GM19043 (cell line): Measurements from ENCODE around the gene EPB41.
"Not testable (repeated sequence)": the region's sequence is repeated elsewhere in the genome, so short reads cannot be mapped to it uniquely, and the experiment has no call there.

ENCODE experiments used
- ATAC-seq: cut with Tn5 transposase; IDR thresholded peaks from one replicate; pipeline ENCODE4 v1.9.1; 2021; ENCODE audit warnings: low read depth; ENCODE audit not compliant: unreplicated experiment

Gene EPB41

DNA sequence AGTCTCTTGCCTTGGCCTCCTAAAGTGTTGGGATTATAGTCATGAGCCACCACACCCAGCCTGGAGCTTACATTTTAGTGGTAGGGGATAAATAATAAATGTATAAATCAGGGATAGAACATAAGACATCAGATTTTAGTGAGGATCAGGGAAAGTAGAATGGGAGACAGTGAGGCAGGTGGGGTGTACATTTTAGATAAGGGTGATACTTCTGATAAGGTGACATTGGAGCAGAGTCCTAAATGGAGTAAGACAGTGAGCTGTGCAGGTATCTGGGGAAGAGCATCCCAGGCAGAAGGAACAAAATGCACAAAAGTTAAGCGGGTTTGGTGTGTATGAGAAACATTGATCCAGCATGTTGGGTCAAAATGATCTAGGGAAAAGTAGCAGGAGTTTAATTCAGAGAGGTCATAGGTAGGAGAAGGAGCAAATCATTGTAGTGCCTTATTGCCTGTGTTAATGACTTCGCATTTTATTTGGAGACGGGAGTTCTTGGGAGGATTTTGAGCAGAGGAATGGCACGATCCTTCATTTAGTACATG, 11.1 kb downstream of the EPB41 start:
- no peak for ATAC-seq

DNA sequence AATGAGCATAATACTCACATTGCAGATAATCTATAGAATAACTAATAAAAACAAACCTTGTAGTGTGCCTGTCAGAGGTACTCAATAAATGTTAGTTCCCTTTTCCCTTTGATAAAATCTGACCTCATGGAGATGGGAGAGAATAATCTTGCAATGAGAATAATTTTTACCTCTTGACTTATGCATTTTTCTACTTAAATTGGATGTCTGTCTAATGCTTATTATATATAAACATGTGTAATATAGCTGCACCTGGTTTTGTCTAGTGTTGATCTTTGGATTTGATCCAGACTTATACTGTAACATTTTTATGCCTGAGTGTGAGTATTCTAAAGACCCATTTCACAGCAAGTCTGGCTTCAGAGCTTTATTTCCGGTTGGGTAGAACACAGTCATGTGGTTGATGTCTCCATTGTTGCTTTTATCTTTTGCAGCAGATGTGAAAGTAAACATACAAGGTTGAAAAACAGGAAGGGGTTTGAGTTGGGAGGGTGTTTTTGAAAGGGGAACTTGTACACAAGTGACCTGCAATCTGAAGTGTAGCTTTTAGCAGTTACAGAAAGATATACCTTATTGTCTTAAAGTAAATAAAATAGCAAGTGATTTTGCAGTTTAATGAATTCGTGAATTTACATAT, 12.4 kb downstream of the EPB41 start:
- ATAC-seq, result peak; percentile 81

DNA sequence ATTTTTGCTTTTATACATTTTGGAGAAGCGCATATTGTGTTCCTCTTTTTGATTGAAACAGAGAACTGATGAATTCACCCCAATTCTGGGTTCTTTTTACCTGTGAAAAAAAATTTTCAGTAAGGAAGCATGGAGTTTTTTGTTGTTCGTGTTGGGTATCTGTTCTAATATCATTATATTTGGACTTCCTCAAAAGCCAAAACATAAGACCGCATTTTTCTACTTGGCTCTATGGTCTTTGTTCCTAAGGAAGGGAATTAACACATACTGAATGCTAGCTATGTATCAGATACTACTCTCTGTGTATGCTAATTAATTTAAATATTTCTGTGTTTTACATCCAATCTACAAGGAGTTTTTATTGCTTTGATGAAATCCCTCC, 12.9 kb downstream of the EPB41 start:
- no peak for ATAC-seq

DNA sequence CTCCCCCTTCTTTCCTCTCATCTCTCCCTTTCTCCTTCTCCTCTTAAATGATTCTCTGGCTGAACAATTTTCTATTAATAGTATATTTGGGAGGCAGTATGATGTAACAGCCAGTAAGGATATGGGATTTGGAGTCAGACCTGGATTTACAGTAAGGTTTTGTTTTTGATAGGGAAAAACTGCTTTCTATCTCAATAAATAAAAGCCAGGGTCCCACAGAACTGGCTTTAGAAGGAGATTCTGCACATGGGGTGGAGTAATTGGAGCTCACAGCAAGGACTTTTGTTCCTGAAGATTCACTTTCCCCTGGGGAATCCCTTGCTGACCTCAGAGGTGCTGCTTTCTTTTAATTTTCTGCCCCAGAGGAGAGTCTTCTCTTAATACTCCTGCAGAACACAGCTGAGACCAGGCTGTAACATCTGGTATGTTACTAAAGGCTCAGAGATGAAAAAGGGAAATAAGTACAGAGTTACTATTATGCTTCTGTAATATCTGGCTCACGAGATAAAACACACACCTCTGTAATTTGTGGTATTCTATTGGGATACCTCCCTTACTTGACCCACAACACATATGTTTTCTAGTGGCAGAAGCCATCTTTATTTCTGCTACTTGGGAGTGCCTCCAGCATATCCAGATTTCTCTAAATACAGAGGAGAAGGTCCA, 13.4 kb downstream of the EPB41 start:
- ATAC-seq, result no peak

DNA sequence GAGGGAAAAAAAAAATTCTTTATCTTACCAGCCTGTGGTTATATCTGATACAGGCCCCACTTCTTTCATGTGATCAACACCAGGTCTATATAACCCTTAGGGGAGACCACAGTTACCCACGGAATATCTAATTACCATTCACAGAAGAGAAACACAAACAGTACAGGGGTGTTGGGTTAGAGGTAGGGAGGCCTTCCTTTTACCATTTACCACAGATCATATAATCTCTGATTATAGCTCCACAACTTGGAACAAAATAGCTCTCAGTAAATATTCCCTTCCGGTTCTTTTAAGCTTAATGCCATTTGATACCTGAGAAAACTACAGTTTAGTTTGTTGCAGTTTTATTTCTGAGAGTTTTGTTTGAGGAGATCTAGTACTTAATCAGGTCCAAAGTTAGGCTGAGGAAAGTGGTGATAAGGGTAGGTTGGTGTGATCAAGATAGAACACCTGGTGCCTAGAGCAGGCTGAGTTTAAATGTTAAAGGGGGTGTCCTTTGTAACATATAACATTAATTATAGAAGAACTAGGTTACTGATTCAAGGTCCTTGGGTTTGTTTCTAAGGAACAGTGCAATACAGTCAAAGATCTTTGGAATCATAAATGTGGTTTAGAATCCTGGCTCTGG, 14.1 kb downstream of the EPB41 start:
- no peak for ATAC-seq

DNA sequence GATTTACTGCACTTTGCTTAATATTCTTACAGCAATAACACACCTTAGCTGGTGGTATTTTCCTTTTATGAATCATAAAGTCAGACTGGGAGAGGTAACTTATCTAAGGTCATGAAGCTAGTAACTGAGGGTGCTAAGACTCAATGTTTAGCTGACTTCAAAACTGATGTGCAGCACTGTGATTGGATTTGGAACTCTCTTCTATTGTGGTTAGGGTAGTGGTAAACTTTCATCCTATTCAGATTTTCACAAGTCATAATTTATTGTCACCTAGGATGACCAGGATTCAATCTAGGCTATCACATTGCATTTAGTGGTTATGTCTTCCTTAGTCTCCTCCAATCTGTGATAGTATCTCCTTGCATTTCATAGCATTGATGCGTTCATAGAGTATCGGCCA, 18.9 kb downstream of the EPB41 start:
- no peak for ATAC-seq

DNA sequence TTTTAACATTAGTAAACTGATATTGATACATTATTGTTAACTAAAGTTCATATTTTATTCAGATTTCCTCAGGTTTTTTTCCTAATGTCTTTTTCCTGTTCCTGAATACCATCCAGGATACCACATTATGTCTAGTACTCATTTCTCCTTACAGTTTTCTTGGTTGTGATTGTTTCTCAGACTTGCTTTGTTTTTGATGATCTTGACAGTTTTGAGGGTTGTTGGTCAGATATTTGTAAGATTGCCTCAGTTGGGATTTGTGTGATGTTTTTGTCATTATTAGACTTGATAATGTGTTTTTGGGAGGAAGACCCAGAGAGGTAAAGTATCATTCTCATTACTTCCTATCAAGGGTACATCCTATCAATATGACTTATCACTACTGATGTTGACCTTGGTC, 19.5 kb downstream of the EPB41 start:
- ATAC-seq, result no peak

DNA sequence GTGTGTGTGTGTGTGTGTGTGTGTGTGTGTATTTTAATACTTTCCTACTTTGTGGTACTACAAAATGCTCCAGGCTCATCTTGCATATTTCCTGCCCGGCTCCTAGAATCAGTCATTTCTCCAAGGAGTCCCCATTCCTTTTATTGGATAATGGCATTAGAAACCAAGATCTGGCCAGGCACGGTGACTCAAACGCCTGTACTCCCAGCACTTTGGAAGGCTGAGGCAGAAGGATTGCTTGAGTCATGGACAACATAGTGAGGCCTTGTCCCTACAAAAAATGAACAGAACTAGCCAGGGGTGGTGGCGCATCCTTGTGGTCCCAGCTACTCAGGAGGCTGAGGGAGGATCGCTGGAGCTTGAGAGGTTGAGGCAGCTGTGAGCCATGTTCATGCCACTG, 20.3 kb downstream of the EPB41 start:
- no peak for ATAC-seq

DNA sequence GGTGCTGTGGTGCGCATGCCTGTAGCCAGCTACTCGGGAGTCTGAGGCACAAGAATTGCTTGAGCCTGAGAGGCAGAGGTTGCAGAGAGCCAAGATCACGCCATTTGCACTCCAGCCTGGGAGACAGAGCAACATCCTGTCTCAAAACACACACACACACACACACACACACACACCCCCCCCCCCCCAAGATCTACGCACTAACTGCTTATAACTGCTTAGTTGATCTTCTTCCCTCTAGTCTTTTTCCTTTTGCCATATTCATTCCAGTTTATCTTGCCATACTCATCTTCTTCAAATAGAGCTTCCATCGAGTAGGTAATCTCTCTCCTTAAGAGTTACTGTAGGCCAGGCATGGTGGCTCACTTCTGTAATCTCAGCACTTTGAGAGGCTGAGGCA, 20.9 kb downstream of the EPB41 start:
- no peak for ATAC-seq

DNA sequence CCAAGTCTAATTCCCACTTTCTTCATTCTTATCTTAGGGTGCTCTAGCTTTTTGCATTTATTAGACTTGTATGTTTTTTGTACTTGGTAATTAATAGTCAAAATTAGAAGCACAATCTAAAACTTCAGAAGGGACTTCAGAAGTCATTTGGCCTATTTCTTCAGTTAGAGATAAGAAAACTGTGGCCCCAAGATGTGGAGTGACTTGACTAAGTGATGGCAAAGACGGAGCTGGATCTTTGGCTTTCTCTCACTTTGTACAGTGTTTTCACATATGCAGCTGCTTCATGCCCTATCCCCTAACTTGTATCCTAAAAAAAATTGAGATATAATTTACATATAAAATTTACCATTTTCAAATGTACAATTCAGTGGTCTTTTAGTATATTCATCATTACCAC, 21.7 kb downstream of the EPB41 start:
- no peak for ATAC-seq

DNA sequence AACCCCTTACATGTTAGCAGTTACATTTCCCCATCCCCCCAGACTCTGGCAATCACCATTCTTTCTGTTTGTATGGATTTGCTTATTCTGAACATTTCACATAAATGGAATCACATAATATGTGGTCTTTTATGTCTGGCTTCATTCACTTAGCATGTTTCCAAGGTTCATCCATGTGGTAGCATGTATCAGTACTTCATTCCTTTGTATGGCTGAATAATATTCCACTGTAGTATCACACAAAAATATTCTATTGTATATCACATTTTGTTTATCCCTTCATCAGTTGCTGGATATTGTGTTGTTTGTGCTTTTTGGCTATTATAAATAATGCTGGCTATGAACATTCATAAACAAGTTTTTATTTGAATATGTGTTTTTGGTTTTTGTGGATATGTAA, 22.2 kb downstream of the EPB41 start:
- ATAC-seq, result no peak

DNA sequence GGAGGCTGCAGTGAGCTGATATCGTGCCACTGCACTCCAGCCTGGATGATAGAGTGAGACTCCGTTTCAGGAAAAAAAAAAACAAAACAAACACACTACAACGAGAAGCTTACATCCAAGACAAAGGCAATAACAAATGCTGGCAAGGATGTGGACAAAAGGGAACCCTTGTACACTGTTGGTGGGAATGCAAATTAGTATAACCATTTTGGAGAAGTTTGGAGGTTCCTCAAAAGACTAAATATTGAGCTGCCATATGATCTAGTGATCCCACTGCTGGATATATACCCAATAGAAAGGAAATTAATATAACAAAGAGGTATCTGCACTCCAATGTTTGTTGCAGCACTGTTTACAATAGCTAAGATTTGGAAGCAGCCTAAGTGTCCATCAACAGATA, 29.2 kb downstream of the EPB41 start:
- ATAC-seq, result not testable (repeated sequence)

DNA sequence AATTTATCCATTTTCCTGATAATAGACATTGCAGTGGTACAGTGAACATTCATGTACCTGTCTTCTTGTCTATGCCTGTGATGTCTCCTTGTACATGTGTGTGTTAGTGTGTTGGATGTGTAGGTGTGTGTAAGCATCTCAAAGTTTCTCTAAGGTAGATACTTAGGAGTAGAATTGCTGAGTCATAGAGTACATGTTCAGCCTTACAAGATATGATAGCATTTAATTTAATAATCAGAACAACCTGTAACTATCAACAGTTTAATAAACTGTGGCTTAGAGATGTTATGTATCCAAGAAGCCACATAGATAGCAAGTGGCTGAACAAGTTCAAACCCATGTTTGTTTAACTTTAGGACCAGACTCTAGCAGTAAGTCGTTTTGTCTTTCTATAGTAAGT, 35.6 kb downstream of the EPB41 start:
- no peak for ATAC-seq

DNA sequence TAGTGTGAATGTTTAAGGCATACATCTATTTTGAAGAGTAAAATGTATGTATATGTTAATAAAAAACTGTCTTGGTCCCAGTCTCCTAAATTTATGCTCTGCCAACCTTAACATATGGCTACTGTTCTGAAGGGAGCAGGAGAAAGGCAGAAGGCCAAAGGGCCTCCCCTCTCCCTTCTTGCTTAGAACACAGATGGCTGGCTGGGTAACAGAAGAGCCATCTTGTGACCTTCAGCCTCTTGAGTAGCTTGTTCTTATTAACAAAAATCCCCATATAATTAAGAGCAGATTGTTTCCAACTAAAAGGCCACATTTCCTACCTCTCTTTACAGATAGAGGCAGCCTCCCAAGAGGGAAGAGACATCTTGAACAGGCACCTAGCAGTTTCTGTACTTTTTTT, 36.1 kb downstream of the EPB41 start:
- ATAC-seq, result no peak

DNA sequence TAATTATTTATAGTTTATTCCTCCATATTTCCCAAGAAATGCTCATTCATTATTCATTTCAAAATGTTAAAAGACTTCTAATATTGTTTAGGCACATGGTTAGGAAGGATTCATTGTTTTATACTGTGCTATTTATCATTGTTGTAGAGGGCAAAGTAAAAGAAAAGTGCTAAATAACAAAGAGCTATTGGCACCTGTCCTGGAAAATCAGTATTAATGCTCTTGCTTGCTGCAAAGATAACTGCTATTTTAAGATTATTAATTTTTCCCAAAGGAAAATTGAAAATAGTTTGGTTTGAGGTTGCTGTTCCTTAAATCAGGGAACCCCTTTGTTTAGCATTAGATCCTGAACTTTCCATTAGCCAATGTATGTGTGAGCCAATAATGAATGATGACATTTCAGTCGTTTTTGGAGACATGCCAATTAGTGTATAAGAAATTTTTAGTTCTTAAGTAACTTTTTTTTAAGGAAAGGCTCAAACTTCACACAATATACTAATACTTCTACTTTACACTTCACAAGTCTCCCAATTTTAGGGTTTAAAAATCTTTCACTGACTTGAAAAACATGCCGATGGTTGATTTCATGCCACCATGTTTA, 39.9 kb downstream of the EPB41 start:
- ATAC-seq, result no peak

DNA sequence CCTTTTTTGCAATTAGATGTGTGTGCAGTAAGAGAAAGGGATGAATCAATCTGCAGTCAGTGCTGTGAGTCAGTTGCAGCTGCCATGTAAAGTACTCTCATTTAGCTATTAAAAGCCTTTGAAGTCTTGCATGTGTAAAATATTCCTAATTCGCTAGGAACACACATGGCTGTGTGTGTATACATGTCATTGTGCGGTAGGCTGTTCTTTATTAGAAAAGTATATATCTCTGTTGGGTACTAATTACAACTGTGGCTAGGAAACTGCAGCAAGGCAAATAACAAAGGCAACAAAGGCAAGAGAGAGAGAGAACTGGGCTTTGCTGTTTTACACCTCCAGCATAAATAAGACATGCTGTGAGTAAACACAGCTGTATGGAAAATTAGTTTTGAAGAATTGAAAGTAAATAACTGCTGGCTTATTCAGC, 41.7 kb downstream of the EPB41 start:
- ATAC-seq, result no peak

DNA sequence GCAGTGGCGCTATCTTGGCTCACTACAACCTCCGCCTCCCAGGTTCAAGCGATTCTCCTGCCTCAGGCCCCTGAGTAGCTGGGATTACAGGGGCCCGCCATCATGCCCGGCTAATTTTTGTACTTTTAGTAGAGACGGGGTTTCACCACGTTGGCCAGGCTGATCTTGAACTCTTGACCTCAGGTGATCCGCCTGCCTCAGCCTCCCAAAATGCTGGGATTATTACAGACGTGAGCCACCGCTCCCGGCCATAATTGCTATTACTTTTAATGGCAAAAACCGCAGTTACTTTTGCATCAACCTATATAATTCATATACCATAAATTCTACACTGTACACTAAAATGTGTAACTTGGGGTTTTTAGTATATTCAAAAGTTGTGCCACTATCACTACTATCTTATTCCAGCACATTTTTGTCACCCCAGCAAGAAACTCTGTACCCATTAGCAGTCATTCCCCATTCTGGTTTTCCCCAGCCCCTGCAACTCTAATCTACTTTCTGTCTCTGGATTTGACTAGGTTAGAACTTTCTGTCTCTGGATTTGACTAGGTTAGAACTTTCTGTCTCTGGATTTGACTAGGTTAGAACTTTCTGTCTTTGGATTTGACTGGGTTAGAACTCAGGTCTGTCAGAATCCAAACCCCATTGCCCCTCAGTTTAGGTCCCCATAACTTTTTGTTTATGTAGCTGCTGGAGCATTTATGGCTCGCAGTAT, 47.9 kb downstream of the EPB41 start:
- ATAC-seq, result not testable (repeated sequence)

DNA sequence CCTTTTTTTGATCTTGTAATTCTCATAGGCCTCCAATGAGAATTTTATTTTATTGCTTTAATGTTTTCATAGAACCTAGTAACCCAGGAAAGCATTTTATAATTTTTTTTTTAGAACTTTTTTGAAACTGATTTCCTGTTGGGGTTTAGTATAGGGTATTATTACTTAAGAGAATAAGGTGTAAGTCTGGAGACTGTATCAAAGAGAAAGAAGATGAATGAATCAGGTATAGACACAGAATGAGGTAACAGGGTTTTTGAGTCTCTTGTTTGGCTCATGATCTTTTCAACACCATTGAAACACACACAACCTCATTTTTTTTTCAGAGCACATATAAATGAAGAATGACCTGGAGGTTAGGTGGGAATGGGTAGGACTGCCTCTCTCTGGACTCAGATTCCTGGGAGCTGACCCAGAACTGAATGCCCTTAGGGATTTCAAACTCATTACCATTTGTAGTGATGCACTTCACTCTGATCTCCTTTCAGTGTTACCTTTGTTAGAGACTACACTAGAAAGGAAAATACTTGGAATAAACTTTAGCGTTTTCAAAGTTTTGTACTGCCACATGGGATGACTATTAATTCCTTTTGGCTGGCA, 51.0 kb downstream of the EPB41 start:
- ATAC-seq, result no peak

DNA sequence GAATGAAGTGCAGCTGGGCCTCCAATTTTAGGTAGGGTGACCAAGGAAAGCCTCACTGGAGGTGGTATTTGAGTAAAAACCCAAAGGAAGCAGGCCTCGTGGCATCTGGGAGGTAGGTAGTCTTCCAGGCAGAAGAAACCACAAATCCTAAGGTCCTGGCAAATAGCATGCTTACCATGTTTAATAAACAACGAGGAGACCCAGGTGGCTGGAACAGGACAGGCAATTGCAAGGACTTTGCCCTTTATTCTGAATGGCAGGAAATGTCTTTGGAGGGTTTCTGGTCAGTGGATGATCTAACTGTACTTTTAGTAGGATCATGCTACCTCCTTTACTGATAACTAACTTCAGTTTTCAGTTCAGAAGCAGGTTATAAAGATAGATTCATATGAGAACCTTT, 52.2 kb downstream of the EPB41 start:
- no peak for ATAC-seq

DNA sequence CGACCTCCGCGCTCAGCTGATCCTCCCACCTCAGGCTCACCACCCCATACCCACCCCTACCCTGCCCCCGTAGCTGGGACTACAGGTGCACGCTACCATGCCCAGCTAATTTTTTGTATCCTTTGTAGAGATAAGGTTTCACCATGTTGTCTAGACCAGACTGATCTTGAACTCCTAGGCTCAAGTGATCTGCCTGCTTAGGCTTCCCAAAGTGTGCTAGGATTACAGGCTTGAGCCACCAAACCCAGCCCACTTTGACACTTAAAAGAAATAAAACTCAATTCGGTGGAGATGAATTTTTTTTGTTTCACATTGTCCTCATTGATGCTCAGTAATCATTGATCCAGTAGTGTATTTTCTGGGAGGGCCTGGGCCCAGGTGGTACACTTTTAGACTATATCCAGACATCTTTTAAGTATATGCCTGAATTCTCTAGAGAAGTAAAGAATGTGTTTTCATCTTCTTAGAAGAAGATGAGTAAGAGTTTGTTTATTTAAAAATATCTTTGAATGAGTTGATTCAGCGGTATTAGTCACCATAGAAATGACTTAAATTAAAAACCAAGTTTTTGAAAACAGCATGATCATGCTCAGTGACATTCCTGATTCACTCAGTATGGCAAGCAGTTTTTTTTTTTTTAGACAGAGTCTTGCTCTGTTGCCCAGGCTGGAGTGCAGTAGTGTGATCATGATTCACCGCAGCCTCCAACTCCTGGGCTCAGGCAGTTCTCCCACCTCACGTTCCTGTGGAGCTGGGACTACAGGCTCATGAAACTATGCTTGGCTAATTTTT, 57.8 kb downstream of the EPB41 start:
- no peak for ATAC-seq
